HG03558 (cell line): Measurements from ENCODE around the gene OLFML2B.
A peak's percentile ranks its signal among the peaks of the same experiment; 100 is the strongest.
"Not testable (repeated sequence)": the region's sequence is repeated elsewhere in the genome, so short reads cannot be mapped to it uniquely, and the experiment has no call there.

ENCODE experiments used
- ATAC-seq: cut with Tn5 transposase; IDR thresholded peaks from one replicate; pipeline ENCODE4 v1.9.1; 2021; ENCODE audit warnings: moderate number of reproducible peaks; ENCODE audit not compliant: unreplicated experiment; ENCODE audit errors: extremely low read depth

OLFML2B gene

DNA sequence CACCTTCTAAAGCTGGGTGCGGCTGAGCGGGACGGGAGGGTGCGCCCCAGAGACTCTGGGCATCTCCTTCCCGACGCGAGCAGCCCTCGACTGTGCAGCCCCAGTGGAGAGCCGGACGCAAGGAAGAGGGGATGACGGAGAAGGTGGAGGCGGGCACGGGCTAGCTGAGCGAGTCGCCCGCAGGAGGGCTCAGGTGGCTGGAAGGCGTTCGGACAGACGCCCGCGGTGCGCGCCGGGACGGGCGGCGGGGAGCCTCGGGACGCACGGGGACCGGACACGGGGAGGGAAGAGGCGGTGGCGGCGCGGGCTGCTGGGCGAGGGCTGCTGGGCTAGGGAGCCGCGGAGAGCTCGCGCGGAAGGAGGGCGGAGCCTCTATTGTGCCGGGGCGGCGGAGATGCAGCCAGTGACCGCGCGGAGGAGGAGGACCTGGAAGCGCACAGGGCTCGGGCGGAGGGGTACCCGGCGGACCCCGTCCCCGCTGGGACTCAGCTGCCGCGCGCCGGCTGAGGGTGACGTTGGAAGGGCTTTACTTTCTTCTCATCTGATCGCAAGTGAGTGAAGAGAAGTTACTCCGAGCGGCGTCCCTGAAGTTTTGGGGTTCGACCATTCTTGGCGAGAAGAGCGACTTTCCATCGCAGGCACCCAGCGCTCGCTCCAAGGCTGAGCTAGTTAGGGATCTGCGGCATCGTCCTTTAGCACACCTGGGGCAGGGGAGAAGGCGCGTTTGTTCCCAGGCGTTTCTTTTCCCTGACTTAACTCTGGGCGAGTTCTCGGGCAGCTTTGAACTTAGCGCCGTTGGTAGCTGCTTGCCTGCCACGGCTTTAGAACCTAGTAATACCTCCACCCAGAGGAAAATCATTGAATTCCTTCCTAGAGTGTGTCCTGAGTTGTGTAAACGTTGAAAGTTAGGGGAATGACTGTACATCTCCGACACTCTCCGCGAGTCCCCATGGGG, at the start of gene OLFML2B:
Gene OLFML2B, minus strand, starts transcription at position 323 of the 955 bp plus-strand sequence. CDS start 439 bp downstream, outside the sequence.
- no peak for ATAC-seq

- no peak for ATAC-seq
These were observed 49.1 kb upstream of the OLFML2B start for GRCh38 chr1:162072740-162073139.

DNA sequence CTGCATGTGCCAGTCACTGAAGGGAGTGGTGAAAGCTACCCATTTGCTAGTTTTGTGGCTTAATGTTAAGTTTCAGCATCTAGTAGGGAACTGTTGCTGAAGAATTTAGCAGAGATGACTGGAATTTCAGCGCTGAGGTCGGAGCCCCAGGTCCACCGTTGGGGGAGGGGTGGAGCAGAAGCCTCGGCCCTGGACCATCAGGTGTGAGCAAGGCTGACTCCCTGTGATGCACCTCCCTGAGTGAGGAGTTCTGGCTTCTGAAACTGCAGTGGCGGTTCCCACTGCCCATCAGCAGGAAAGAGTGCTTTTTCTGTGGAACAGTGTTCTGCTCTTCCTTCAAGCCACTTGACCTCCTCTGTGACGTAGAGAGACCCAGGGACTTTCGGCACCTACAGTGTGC, 47.2 kb upstream of the OLFML2B start:
- ATAC-seq = no peak

- ATAC-seq = peak; percentile 8
These were observed 46.6 kb upstream of the OLFML2B start for GRCh38 chr1:162070094-162070748.

DNA sequence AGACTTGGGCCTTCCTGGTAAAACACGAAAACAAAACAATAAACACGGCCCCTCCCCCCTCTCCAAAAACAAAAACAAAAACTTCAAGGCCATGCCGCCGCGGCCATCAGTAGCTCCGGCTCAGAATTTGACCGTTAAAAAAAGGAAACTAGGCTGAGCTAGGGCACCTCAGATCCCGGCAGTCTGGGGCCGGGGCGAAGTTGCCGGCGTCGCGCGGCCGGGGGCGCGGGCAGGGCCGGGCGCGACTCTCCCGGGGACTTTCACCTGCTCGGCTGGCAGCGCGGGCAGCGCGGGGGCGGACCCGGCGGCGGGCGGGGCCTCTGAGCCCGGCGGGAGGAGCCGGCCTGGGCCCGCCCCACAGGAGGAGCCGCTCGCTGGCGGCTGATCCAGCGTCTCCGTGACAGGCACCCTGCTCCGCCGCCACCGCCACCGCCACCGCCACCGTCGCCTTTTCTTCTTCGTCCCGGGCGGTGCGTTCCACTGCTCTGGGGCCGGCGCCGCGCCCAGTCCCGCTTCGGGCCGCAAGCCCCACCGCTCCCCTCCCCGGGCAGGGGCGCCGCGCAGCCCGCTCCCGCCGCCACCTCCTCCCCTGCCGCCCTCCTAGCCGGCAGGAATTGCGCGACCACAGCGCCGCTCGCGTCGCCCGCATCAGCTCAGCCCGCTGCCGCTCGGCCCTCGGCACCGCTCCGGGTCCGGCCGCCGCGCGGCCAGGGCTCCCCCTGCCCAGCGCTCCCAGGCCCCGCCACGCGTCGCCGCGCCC, 45.8 kb upstream of the OLFML2B start, which contains the start of gene NOS1AP:
Gene NOS1AP, plus strand, starts transcription at position 358 of the 760 bp plus-strand sequence. CDS start 487 bp downstream, outside the sequence.
- peak; percentile 91 for ATAC-seq

DNA sequence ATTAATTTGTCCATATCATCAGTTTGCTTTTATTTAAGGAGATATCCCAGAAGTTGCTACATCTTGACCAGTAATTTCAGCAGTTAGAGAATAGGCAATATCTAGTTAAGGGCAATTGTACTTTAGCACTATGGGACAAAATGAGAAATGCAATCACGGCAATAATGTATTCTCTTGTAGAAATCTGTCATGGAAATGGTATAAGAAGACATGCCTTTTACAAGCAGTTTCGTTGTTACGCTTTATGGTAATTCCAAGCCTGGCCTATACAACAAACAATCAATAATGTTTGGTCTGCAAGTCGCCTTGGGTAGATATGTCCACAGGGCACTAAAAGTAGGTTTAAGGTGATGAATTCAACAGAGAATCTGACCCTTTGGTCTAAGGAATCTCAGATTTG, 44.6 kb upstream of the OLFML2B start:
- ATAC-seq = no peak

- no peak for ATAC-seq
These were observed 43.8 kb upstream of the OLFML2B start for GRCh38 chr1:162067466-162067865.

- ATAC-seq = not testable (repeated sequence)
These were observed 43.2 kb upstream of the OLFML2B start for GRCh38 chr1:162066836-162067235.

- no peak for ATAC-seq
These were observed 41.3 kb upstream of the OLFML2B start for GRCh38 chr1:162065016-162065415.

- no peak for ATAC-seq
These were observed 38.9 kb upstream of the OLFML2B start for GRCh38 chr1:162062542-162063015.

DNA sequence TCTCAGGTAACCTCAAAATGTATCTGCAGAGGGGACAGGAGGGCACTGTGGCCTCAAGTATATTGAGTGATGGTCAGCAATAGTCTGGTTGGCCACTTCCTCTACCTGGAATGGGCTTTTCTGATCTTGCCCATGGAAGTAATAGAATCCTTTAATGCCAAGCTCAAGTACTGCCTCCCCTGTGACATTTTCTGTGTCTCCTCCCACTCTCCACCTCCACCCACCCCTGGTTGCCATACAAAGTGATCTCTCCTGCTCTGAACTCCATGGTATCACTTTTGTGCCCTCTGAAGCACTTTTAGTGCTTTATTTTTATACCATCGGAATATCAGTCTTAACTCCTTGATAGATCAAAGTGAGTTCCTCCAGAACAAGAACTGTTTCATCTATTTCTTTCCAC, 36.6 kb upstream of the OLFML2B start:
- no peak for ATAC-seq

GRCh38 chr1:162059721-162060120, 36.1 kb upstream of the OLFML2B start:
- ATAC-seq = no peak

DNA sequence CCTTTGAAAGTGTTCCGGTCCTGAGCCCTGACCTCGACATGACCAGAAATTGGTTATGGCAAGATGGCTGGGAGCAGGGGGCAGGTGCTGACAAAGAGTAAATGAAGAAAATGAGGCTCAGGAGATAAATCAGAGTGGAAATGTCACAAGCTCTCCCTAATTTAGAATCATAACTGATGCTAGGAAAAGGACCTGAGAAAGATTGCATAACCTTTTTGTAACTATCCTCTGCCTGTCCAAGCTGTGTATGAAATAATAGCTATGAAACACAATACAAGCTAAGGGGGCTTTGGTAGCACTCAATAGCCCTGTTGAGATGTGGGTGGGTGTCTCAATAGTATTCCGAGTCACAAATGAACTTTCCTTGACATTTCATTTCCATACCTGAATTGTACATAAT, 32.9 kb upstream of the OLFML2B start:
- no peak for ATAC-seq

DNA sequence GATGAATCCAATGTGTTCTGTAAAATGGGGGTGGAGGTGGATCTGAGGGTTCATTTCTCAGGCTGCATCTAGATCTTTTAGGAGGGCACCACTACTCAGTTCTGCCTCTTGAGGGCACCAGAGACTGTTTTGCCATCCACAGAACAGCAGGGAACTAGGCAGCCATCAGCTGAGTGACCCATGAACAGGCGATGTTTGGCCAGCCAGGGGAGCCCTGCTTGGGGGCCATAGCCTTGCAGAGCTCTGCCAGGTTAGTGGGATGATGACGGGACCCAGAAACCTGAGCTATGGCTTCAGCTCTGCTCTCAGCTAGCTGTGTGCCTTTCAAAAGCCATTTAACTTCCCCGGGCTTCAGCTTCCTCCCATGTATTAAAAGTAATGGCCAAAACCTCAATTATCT, 32.4 kb upstream of the OLFML2B start:
- no peak for ATAC-seq

GRCh38 chr1:162055062-162055461, 31.4 kb upstream of the OLFML2B start:
- ATAC-seq = no peak

DNA sequence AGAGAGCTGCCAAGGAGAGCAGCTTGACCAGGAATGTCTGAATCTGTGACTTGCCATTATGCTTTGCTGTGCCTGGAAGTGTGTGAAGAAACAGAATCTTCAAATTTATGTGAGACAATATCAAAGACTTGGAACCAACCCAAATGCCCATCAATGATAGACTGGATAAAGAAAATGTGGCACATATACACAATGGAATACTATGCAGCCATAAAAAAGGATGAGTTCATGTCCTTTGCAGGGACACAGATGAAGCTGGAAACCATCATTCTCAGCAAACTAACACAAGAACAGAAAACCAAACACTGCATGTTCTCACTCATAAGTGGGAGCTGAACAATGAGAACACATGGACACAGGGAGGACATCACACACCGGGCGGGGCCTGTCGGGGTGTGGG, 30.3 kb upstream of the OLFML2B start:
- ATAC-seq = not testable (repeated sequence)

- ATAC-seq = no peak
These were observed 23.3 kb upstream of the OLFML2B start for GRCh38 chr1:162046921-162047320.

DNA sequence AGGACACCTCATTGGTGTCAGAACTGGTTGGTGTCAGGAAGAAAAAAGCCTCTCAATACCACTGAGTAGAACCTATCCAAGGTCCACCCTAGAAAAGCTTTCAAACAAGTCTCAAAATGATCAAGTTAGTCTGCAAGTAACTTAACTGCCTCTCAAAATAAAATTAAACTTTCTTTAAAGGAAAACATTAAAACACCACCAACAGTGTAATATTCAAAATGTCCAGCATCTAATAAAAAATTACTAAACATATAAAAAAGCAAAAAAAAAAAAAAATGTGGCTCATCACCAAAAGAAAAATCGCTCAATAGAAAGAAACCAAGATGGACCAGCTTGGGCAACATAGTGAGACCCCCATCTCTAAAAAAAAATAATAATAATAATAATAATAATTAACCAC, 18.7 kb upstream of the OLFML2B start:
- ATAC-seq = no peak

DNA sequence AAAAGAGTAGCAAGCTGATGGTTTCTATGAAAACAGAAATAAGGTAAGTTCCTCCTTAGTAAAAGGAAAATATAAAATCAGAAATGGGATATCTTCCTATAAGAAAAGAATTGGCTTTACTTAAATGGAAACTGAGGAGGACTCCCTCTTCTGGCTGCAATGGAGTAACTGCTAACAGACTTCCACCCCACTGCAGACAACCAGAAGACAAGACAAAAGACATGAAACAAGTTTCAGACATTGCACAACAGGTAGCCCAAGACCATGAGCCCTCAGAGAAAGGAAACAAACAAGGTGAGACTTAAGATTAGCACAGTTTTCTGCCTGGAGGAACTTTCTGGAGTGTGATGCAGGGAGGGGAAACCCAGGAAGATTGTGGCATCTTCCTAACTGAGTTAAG, 17.0 kb upstream of the OLFML2B start:
- ATAC-seq = no peak

DNA sequence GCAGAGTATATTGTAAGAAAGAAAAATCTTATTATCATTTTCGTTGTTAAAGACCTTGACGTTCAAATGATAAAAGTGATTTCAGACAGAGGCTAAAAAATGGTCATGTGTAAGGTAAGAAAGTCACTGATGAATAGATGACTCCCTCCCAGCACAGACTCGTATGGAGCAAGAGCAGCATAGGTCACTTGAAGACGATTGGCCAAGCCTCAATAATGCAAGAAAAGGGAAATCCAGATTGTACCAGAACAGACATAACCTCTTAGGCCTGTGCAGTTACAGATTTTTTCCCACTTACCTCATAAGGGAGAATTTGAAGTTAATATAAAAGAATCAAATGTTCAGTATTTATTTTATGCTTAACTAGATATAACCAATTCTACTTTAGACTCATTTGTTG, 16.3 kb upstream of the OLFML2B start:
- no peak for ATAC-seq
